ENCODE measurements around the gene ZBTB37. TPM values are rescaled to one million over a fixed set of nuclear protein-coding genes. Genes with fewer than 3 reads are reported as not detected.

Gene ZBTB37
- total and polyA plus RNA-seq, 9 of the 15 experiments (the other 6 are each of a cell fraction or from before 2014, with no cell fraction given) = 1.3 to 13.9 (median 5.4) TPM

DNA sequence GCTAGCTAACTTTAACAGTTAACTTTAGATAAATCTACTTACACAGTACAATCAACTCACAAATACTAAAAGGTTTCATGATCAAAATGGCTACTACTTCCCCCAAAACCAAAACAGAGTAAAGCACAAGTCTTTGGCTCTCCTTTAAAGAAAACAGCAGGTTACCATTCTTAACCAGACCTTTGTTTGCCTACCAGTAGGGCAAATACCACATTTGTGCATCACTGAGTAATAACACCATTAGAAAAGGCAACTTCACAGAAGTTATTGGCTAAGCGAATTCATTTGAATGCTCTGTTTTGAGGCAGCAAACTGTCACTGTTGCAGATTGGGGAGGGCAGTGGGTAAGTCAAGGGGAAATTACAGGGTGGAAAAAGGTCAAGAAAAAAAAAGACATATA is 66.3 kb downstream of the ZBTB37 start (continued):
- TF ChIP-seq, protein P1, sequence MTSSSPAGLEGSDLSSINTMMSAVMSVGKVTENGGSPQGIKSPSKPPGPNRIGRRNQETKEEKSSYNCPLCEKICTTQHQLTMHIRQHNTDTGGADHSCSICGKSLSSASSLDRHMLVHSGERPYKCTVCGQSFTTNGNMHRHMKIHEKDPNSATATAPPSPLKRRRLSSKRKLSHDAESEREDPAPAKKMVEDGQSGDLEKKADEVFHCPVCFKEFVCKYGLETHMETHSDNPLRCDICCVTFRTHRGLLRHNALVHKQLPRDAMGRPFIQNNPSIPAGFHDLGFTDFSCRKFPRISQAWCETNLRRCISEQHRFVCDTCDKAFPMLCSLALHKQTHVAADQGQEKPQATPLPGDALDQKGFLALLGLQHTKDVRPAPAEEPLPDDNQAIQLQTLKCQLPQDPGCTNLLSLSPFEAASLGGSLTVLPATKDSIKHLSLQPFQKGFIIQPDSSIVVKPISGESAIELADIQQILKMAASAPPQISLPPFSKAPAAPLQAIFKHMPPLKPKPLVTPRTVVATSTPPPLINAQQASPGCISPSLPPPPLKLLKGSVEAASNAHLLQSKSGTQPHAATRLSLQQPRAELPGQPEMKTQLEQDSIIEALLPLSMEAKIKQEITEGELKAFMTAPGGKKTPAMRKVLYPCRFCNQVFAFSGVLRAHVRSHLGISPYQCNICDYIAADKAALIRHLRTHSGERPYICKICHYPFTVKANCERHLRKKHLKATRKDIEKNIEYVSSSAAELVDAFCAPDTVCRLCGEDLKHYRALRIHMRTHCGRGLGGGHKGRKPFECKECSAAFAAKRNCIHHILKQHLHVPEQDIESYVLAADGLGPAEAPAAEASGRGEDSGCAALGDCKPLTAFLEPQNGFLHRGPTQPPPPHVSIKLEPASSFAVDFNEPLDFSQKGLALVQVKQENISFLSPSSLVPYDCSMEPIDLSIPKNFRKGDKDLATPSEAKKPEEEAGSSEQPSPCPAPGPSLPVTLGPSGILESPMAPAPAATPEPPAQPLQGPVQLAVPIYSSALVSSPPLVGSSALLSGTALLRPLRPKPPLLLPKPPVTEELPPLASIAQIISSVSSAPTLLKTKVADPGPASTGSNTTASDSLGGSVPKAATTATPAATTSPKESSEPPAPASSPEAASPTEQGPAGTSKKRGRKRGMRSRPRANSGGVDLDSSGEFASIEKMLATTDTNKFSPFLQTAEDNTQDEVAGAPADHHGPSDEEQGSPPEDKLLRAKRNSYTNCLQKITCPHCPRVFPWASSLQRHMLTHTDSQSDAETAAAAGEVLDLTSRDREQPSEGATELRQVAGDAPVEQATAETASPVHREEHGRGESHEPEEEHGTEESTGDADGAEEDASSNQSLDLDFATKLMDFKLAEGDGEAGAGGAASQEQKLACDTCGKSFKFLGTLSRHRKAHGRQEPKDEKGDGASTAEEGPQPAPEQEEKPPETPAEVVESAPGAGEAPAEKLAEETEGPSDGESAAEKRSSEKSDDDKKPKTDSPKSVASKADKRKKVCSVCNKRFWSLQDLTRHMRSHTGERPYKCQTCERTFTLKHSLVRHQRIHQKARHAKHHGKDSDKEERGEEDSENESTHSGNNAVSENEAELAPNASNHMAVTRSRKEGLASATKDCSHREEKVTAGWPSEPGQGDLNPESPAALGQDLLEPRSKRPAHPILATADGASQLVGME (CRISPR knock-in tag; IDR thresholded peaks at IDR 0.05) = no peak
- TF ChIP-seq TFAM (CRISPR knock-in tag; conservative IDR thresholded peaks at IDR 0.05) (no peak), DMBX1 (CRISPR knock-in tag; IDR thresholded peaks at IDR 0.05; ENCODE audit: borderline replicate concordance) (no peak)

DNA sequence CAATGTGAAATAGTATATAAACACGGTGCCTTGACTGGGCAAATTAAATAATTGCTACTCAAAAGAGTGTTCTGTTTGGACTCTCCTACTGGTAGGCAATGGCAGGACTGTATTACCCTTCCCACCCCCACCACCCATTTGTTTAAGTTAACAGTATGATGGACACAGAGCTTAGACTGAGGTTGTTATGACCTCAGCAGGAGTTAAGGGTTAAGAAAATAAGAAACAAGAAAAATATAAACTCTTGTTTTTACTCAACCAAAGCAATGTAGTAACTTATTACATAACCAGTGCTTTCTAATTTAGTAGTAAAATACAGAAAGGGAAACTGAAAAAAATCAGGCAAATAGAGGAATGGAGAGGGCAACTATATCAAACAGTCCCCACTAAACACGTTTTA is 68.9 kb downstream of the ZBTB37 start:
- no peaks in the 10 kb centered on the region for H3K27me3 ChIP-seq (ENCODE audit: control insufficient read depth in 2 of 2, insufficient read depth in 2 of 2, low read length in 2 of 2)
- H3K79me2 ChIP-seq (ENCODE audit: control insufficient read depth, insufficient read depth, low read length) = no peaks in the 10 kb centered on the region
- peaks cover 76% of the 10 kb centered on the region for H3K36me3 ChIP-seq (ENCODE audit: control insufficient read depth, insufficient read depth, low read length)
- in situ Hi-C loops (cut with MboI) = no loop called here
- H3K4me3 ChIP-seq = no peak overlapping the region
- H3K9me1 ChIP-seq (ENCODE audit: control insufficient read depth, insufficient read depth, low read length) = no peaks in the 10 kb centered on the region
- no peak for ATAC-seq
- no peaks in the 10 kb centered on the region for H3K4me1 ChIP-seq (replicated peaks in 1 of 2; ENCODE audit: control insufficient read depth in 2 of 2, insufficient read depth in 2 of 2, low read length in 2 of 2)
- DNase-seq (ENCODE audit: extremely low read depth in 1 of 4, low spot score in 3 of 4) = no peak
- WGBS (ENCODE audit: insufficient coverage, low coverage, missing lambda C conversion rate) = 93% methylated on average over 2 of the region's 2 CpGs
- no peak overlapping the region for H3K27ac ChIP-seq (ENCODE audit: extremely low read depth, low read depth, low read length)
- H3K9ac ChIP-seq (ENCODE audit: insufficient read depth in 1 of 2, low read depth in 2 of 2, low read length in 2 of 2) = no peak overlapping the region
- no peak for FAIRE-seq
- intact Hi-C loops (cut with micrococcal nuclease) = no loop called here
- ChIA-PET POLR2A (interaction anchor here (0.5 to 1.2 kb wide), 3 partner anchors 12 to 69 kb away, joined by 3 to 4 read pairs (median 4); partner anchors contain the start of genes GAS5 and ZBTB37), CTCF (ENCODE audit: low intra/inter-chr PET ratio) (no interaction called here)
- no peaks in the 10 kb centered on the region for H3K9me3 ChIP-seq (replicated peaks; ENCODE audit: control insufficient read depth, insufficient read depth, low read depth, low read length)
- no peak overlapping the region for H3K4me2 ChIP-seq (ENCODE audit: insufficient read depth, low read length)
- H4K20me1 ChIP-seq (replicated peaks; ENCODE audit: control insufficient read depth, insufficient read depth, low read length) = no peaks in the 10 kb centered on the region
- H2AFZ ChIP-seq (ENCODE audit: low read depth, low read length) = no peak overlapping the region
- no TSS peak for BruUV-seq (replicated peaks)
- TF ChIP-seq ETS2 (tag; IDR thresholded peaks at IDR 0.05; ENCODE audit: borderline replicate concordance, poor library complexity, severe bottlenecking) (no peak), PHB (CRISPR knock-in tag; IDR thresholded peaks at IDR 0.05) (no peak), MTA3 (IDR thresholded peaks at IDR 0.05; ENCODE audit: borderline replicate concordance) (no peak), MIER1 (IDR thresholded peaks at IDR 0.05; ENCODE audit: low read depth) (no peak), CC2D1A (IDR thresholded peaks at IDR 0.05) (no peak), ARID1B (IDR thresholded peaks at IDR 0.05) (no peak)
- TF ChIP-seq, protein P2, sequence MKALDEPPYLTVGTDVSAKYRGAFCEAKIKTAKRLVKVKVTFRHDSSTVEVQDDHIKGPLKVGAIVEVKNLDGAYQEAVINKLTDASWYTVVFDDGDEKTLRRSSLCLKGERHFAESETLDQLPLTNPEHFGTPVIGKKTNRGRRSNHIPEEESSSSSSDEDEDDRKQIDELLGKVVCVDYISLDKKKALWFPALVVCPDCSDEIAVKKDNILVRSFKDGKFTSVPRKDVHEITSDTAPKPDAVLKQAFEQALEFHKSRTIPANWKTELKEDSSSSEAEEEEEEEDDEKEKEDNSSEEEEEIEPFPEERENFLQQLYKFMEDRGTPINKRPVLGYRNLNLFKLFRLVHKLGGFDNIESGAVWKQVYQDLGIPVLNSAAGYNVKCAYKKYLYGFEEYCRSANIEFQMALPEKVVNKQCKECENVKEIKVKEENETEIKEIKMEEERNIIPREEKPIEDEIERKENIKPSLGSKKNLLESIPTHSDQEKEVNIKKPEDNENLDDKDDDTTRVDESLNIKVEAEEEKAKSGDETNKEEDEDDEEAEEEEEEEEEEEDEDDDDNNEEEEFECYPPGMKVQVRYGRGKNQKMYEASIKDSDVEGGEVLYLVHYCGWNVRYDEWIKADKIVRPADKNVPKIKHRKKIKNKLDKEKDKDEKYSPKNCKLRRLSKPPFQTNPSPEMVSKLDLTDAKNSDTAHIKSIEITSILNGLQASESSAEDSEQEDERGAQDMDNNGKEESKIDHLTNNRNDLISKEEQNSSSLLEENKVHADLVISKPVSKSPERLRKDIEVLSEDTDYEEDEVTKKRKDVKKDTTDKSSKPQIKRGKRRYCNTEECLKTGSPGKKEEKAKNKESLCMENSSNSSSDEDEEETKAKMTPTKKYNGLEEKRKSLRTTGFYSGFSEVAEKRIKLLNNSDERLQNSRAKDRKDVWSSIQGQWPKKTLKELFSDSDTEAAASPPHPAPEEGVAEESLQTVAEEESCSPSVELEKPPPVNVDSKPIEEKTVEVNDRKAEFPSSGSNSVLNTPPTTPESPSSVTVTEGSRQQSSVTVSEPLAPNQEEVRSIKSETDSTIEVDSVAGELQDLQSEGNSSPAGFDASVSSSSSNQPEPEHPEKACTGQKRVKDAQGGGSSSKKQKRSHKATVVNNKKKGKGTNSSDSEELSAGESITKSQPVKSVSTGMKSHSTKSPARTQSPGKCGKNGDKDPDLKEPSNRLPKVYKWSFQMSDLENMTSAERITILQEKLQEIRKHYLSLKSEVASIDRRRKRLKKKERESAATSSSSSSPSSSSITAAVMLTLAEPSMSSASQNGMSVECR (CRISPR knock-in tag; IDR thresholded peaks at IDR 0.05) = no peak
- TF ChIP-seq, protein P3, sequence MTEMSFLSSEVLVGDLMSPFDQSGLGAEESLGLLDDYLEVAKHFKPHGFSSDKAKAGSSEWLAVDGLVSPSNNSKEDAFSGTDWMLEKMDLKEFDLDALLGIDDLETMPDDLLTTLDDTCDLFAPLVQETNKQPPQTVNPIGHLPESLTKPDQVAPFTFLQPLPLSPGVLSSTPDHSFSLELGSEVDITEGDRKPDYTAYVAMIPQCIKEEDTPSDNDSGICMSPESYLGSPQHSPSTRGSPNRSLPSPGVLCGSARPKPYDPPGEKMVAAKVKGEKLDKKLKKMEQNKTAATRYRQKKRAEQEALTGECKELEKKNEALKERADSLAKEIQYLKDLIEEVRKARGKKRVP (CRISPR knock-in tag; IDR thresholded peaks at IDR 0.05) = no peak

Data from K562 (cell line).